ENCODE measurements around the gene C8A. TPM values are rescaled to one million over a fixed set of nuclear protein-coding genes. Genes with fewer than 3 reads are reported as not detected.

C8A gene
- total RNA-seq, 1 donor from 2014 or later = not detected

DNA sequence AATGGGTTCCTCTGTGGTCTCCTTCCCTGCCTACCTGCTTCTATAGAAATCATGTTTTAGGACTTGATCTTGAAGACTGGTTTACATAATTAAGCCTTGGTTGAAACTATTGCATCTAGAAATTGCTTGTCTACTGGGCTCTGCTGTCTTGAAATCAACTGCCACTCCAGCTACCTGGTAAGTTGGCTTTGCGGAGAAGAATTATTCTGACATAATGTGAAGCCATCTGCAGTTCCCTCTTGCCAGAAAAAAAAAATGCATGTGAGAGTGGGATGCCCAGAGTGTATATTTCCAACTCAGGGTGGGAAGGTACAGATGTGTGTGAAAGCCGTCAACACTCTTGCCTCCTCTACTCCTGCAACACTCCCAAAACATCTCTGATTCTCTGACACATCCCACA lies 84.0 kb downstream of the C8A start:
- TF ChIP-seq, protein P1, sequence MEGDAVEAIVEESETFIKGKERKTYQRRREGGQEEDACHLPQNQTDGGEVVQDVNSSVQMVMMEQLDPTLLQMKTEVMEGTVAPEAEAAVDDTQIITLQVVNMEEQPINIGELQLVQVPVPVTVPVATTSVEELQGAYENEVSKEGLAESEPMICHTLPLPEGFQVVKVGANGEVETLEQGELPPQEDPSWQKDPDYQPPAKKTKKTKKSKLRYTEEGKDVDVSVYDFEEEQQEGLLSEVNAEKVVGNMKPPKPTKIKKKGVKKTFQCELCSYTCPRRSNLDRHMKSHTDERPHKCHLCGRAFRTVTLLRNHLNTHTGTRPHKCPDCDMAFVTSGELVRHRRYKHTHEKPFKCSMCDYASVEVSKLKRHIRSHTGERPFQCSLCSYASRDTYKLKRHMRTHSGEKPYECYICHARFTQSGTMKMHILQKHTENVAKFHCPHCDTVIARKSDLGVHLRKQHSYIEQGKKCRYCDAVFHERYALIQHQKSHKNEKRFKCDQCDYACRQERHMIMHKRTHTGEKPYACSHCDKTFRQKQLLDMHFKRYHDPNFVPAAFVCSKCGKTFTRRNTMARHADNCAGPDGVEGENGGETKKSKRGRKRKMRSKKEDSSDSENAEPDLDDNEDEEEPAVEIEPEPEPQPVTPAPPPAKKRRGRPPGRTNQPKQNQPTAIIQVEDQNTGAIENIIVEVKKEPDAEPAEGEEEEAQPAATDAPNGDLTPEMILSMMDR (IDR thresholded peaks at IDR 0.05; ENCODE audit: borderline replicate concordance) = no peak
- H3K36me3 ChIP-seq = no peaks in the 10 kb centered on the region
- intact Hi-C loops (cut with micrococcal nuclease) = no loop called here
- H3K4me1 ChIP-seq = no peaks in the 10 kb centered on the region
- H3K9me3 ChIP-seq (replicated peaks) = no peaks in the 10 kb centered on the region
- H3K4me3 ChIP-seq = no peak overlapping the region
- H3K27ac ChIP-seq (replicated peaks) = no peak overlapping the region
- no peak for DNase-seq
- H3K27me3 ChIP-seq (ENCODE audit: low read depth) = peaks cover 22% of the 10 kb centered on the region

DNA sequence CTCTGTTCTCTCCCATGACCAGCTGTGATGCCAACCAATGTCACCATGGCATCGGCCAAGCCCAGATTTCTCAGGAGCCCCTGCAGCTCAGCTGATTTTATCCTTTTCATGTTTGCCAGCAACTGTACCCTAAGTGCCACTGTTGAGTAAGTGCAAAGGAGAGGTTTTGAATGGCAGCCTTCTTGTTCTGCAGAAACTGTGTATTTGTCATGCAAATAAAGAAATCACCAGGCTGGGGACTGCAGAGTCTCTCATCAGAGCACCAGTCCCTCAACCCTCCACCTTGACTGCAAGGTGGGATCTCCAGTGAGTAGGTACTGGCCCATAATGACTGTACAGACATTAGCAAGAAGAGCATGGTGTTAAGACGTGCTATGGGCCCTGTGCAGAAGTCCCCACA lies 84.6 kb downstream of the C8A start:
- TF ChIP-seq, protein P1 (IDR thresholded peaks at IDR 0.05; ENCODE audit: borderline replicate concordance) = no peak
- H3K9me3 ChIP-seq (replicated peaks) = no peaks in the 10 kb centered on the region
- intact Hi-C loops (cut with micrococcal nuclease) = no loop called here

DNA sequence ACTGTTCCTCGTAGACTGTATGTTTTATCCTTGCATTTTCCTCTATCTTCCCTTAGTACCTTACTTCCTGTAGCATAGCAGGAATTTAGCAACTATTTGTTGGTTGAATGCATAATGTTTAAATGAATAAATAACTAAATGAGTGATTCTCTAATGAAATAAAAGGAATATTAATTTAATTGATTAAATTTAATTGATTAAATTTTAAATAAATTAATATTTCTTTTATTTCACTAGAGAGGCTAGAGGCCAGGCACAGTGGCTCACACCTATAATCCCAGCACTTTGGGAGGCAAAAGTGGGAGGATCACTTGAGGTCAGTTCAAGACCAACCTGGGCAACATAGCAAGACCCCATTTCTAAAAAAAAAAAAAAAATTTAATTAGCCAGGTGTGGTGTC lies 85.4 kb downstream of the C8A start:
- DNase-seq = no peak
- Histone ChIP-seq H3K36me3 (no peaks in the 10 kb centered on the region), H3K27me3 (ENCODE audit: low read depth) (peaks cover 22% of the 10 kb centered on the region), H3K9me3 (replicated peaks) (no peaks in the 10 kb centered on the region), H3K4me3 (no peak overlapping the region), H3K27ac (replicated peaks) (no peak overlapping the region), H3K4me1 (no peaks in the 10 kb centered on the region)
- TF ChIP-seq, protein P1 (IDR thresholded peaks at IDR 0.05; ENCODE audit: borderline replicate concordance) = no peak
- intact Hi-C loops (cut with micrococcal nuclease) = no loop called here

More for the DNA sequence above, 84.6 kb downstream of the C8A start:
- no peaks in the 10 kb centered on the region for H3K36me3 ChIP-seq
- H3K4me1 ChIP-seq = no peaks in the 10 kb centered on the region
- no peak for DNase-seq
- H3K4me3 ChIP-seq = no peak overlapping the region
- H3K27me3 ChIP-seq (ENCODE audit: low read depth) = peaks cover 22% of the 10 kb centered on the region
- H3K27ac ChIP-seq (replicated peaks) = no peak overlapping the region

DNA sequence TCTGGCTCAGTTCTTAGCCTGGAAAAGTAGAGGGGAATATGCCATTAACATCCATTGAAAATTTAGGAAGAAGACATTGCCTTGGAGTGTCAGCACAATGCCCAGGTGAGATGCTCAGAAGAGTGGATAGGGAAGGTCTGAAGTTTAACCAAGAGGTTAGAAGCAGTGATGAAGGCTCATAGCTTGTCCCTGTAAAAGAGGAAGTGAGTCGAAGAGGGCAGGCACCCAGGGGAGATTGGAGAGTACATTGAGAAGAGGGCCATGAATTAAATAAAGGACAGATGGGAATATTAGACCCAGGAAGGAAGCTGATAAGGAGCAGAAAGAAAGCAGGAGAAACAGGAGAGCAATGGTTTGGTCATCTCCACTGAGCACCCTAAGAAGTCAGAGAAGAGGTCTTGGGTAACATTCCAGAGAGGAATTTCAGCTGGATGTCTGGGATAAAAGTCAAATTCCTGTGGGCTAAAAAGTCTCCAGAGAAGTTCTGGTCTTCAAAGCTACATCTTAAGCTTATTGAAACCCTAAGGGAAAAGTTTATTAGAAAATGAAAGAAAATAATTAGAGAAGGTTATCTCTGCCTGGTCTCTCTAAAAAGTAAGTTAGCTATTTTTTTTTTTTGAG lies 93.9 kb downstream of the C8A start:
- intact Hi-C loops (cut with micrococcal nuclease) = no loop called here
- DNase-seq = no peak
- H3K36me3 ChIP-seq = no peaks in the 10 kb centered on the region
- no peak overlapping the region for H3K4me3 ChIP-seq
- no peaks in the 10 kb centered on the region for H3K9me3 ChIP-seq (replicated peaks)
- TF ChIP-seq, protein P1 (IDR thresholded peaks at IDR 0.05; ENCODE audit: borderline replicate concordance) = no peak
- no peak overlapping the region for H3K27ac ChIP-seq (replicated peaks)
- H3K27me3 ChIP-seq (ENCODE audit: low read depth) = peaks cover 11% of the 10 kb centered on the region
- no peaks in the 10 kb centered on the region for H3K4me1 ChIP-seq

DNA sequence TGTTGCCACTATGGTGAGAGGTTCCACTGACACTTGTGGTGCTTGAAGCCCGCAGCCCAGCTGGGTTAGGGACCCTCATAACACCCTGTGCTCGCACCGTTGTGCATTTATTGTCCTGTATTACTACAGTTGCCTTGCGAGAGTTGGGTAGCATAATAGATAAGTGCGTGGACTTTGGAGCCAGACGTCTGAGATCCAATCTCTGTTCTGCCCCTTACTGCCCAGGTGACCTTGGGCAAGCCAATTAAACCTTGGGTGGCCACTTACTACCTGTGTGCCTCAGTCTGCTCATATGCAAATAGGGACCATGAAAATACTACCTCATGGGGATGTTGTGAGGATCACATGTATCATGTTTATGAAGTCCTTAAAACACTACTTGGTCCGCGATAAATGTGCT lies 97.9 kb downstream of the C8A start:
- peaks cover 20% of the 10 kb centered on the region for H3K27me3 ChIP-seq (ENCODE audit: low read depth)
- no peaks in the 10 kb centered on the region for H3K36me3 ChIP-seq
- H3K4me1 ChIP-seq = no peaks in the 10 kb centered on the region
- intact Hi-C loops (cut with micrococcal nuclease) = no loop called here
- H3K27ac ChIP-seq (replicated peaks) = no peak overlapping the region
- no peak overlapping the region for H3K4me3 ChIP-seq
- DNase-seq = no peak
- H3K9me3 ChIP-seq (replicated peaks) = no peaks in the 10 kb centered on the region
- TF ChIP-seq, protein P1 (IDR thresholded peaks at IDR 0.05; ENCODE audit: borderline replicate concordance) = no peak

Measured in left ventricle myocardium inferior (tissue), 1 donor.